Lower lobe of right lung (tissue), 2 donors: ENCODE measurements around the gene CFAP54. TPM values are rescaled to one million over a fixed set of nuclear protein-coding genes. Genes with fewer than 3 reads are reported as not detected.

ENCODE experiments used
- ATAC-seq, 2 donors: fragments of 200-7000 bp; cut with Tn5 transposase; one replicate each; pipeline ENCODE4 v1.9.1; 2020 to 2022; ENCODE audit warnings: mild to moderate bottlenecking in 2 of 2, moderate library complexity in 2 of 2
- DNase-seq: peaks from one replicate; pipeline ENCODE4 v3.0.0-alpha.2; 2020
- H3K27ac ChIP-seq: fragments of 200-600 bp; one replicate; pipeline ENCODE4 v1.8.0; 2022
- H3K27me3 ChIP-seq: fragments of 200-600 bp; one replicate; pipeline ENCODE4 v1.8.0; 2022; ENCODE audit warnings: low read depth
- H3K36me3 ChIP-seq: fragments of 200-600 bp; one replicate; pipeline ENCODE4 v1.8.0; 2022; ENCODE audit warnings: mild to moderate bottlenecking
- H3K4me1 ChIP-seq: fragments of 200-600 bp; one replicate; pipeline ENCODE4 v1.8.0; 2022
- H3K4me3 ChIP-seq: fragments of 200-600 bp; one replicate; pipeline ENCODE4 v1.8.0; 2022; ENCODE audit warnings: mild to moderate bottlenecking
- H3K9me3 ChIP-seq: fragments of 200-600 bp; one replicate; pipeline ENCODE4 v1.8.0; 2022
- CTCF ChIP-seq: fragments of 200-600 bp; IDR thresholded peaks from one replicate; pipeline ENCODE4 v1.8.0; 2022; ENCODE audit warnings: antibody characterized with exemption, mild to moderate bottlenecking
- intact Hi-C: fragments of 100-400 bp; cut with DNase I; formaldehyde crosslinking; loops from one replicate; pipeline ENCODE4 v1.11.0; 2022
- long read RNA-seq: library from polyadenylated mRNA; unstranded; transcript quantifications from one replicate; pipeline ENCODE4 v2.0.0, GENCODE V29; 2021
- total RNA-seq: library from RNA; stranded (reverse); fragmentation: NEBNext Ultra II Directional; extraction: Animal tissue kit (Norgen Biotek cat#: 25700); gene quantifications from one replicate; pipeline ENCODE4 v1.2.1, GENCODE V29; 2021
- donor health status: DM: no; HTN: yes; CAD: no; lungs with severe emphysema.

CFAP54 gene
- 7.9 TPM for total RNA-seq
- long read RNA-seq, partial matches to known transcripts, result 1 of 3 reads
- long read RNA-seq, other reads (novel, unspliced or antisense), result 2 of 3 reads

GRCh38 chr12:96489392-96490056, at the start of gene CFAP54:
Gene CFAP54 (plus strand): TSS chr12:96489577. CDS start chr12:96489610, 33 bp downstream.
- Histone ChIP-seq H3K4me3 (peak within 1 kb of the TSS; percentile 61), H3K36me3 (no peaks in the 10 kb centered on the region), H3K27me3 (no peaks in the 10 kb centered on the region), H3K9me3 (no peaks in the 10 kb centered on the region), H3K27ac (peak within 1 kb of the TSS; percentile 79), H3K4me1 (peaks cover 17% of the 10 kb centered on the region)
- peak; percentile 89 for TF ChIP-seq CTCF
- intact Hi-C loops, result no loop called here
- DNase-seq (peak; percentile 96), ATAC-seq (peak; percentile 99)

GRCh38 chr12:96441816-96442215, 47.6 kb upstream of the CFAP54 start:
- H3K27ac ChIP-seq, result no peak overlapping the region
- H3K36me3 ChIP-seq, result no peaks in the 10 kb centered on the region
- DNase-seq (no peak), ATAC-seq (no peak)
- no peak for TF ChIP-seq CTCF
- peaks cover 18% of the 10 kb centered on the region for H3K4me1 ChIP-seq
- no peaks in the 10 kb centered on the region for H3K9me3 ChIP-seq
- no peak overlapping the region for H3K4me3 ChIP-seq
- intact Hi-C loops, result no loop called here
- no peaks in the 10 kb centered on the region for H3K27me3 ChIP-seq

GRCh38 chr12:96442906-96443305, 46.5 kb upstream of the CFAP54 start:
- no peaks in the 10 kb centered on the region for H3K27me3 ChIP-seq
- ATAC-seq (no peak), DNase-seq (no peak)
- H3K4me3 ChIP-seq, result no peak overlapping the region
- intact Hi-C loops, result no loop called here
- H3K36me3 ChIP-seq, result no peaks in the 10 kb centered on the region
- no peaks in the 10 kb centered on the region for H3K9me3 ChIP-seq
- TF ChIP-seq CTCF, result no peak
- no peak overlapping the region for H3K27ac ChIP-seq
- peaks cover 20% of the 10 kb centered on the region for H3K4me1 ChIP-seq

- Histone ChIP-seq H3K9me3 (no peaks in the 10 kb centered on the region), H3K4me1 (peaks cover 20% of the 10 kb centered on the region), H3K27ac (no peak overlapping the region), H3K36me3 (no peaks in the 10 kb centered on the region), H3K27me3 (no peaks in the 10 kb centered on the region), H3K4me3 (no peak overlapping the region)
- DNase-seq (no peak), ATAC-seq (no peak)
- intact Hi-C loops, result no loop called here
- TF ChIP-seq CTCF, result no peak
These were observed 45.0 kb upstream of the CFAP54 start for GRCh38 chr12:96444399-96444798.

- Histone ChIP-seq H3K27ac (peak overlapping the region; percentile 63), H3K9me3 (no peaks in the 10 kb centered on the region), H3K4me3 (no peak overlapping the region), H3K27me3 (no peaks in the 10 kb centered on the region), H3K36me3 (no peaks in the 10 kb centered on the region), H3K4me1 (peaks cover 20% of the 10 kb centered on the region)
- DNase-seq (no peak), ATAC-seq (peak; percentile 87 to 91)
- intact Hi-C loops, result no loop called here
- TF ChIP-seq CTCF, result no peak
These were observed 43.4 kb upstream of the CFAP54 start for GRCh38 chr12:96445691-96446583.
